NB4 (cell line): Measurements from ENCODE around the gene KLF14.

Experiments used
- POLR2A ChIP-seq: IDR thresholded peaks from 2 replicates; pipeline ENCODE4 v1.6.1; 2011; ENCODE audit warnings: mild to moderate bottlenecking; ENCODE audit not compliant: insufficient read length; ENCODE audit errors: extremely low read depth
- TF ChIP-seq, protein P1 (sequence below): IDR thresholded peaks from one replicate; pipeline ENCODE4 v1.5.1; 2012; ENCODE audit warnings: low read depth, low read length

- TF ChIP-seq, protein P1, sequence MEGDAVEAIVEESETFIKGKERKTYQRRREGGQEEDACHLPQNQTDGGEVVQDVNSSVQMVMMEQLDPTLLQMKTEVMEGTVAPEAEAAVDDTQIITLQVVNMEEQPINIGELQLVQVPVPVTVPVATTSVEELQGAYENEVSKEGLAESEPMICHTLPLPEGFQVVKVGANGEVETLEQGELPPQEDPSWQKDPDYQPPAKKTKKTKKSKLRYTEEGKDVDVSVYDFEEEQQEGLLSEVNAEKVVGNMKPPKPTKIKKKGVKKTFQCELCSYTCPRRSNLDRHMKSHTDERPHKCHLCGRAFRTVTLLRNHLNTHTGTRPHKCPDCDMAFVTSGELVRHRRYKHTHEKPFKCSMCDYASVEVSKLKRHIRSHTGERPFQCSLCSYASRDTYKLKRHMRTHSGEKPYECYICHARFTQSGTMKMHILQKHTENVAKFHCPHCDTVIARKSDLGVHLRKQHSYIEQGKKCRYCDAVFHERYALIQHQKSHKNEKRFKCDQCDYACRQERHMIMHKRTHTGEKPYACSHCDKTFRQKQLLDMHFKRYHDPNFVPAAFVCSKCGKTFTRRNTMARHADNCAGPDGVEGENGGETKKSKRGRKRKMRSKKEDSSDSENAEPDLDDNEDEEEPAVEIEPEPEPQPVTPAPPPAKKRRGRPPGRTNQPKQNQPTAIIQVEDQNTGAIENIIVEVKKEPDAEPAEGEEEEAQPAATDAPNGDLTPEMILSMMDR: no peak
- TF ChIP-seq POLR2A: no peak
Observed at GRCh38 chr7:130699686-130700085, 34.3 kb downstream of the KLF14 start.
